Mucosa of rectum (tissue), 2 donors: Measurements from ENCODE around the gene SETD4.

Experiments used
- H3K27ac ChIP-seq, 2 donors: one replicate each; pipeline ENCODE4 v1.7.0; 2013; ENCODE audit warnings: inconsistent platforms in 2 of 2, low read depth in 2 of 2, low read length in 2 of 2
- H3K27me3 ChIP-seq, 2 donors: one replicate each; pipeline ENCODE4 v1.7.0; 2013; ENCODE audit warnings: low read length in 2 of 2; ENCODE audit not compliant: control insufficient read depth in 2 of 2, insufficient read depth in 2 of 2
- H3K36me3 ChIP-seq, 2 donors: one replicate each; pipeline ENCODE4 v1.7.0; 2013; ENCODE audit warnings: low read length in 2 of 2; ENCODE audit not compliant: control insufficient read depth in 2 of 2, insufficient read depth in 2 of 2
- H3K4me1 ChIP-seq, 2 donors: one replicate each; pipeline ENCODE4 v1.7.0; 2013; ENCODE audit warnings: low read length in 2 of 2, mild to moderate bottlenecking in 1 of 2; ENCODE audit not compliant: control insufficient read depth in 2 of 2, insufficient read depth in 2 of 2
- H3K4me3 ChIP-seq, 2 donors: one replicate each; pipeline ENCODE4 v1.7.0; 2013; ENCODE audit warnings: low read length in 2 of 2
- H3K9ac ChIP-seq, 2 donors: one replicate each; pipeline ENCODE4 v1.7.0; 2013; ENCODE audit warnings: low read length in 2 of 2, low read depth in 1 of 2, mild to moderate bottlenecking in 1 of 2
- H3K9me3 ChIP-seq, 2 donors: one replicate each; pipeline ENCODE4 v1.7.0; 2013; ENCODE audit warnings: low read length in 2 of 2; ENCODE audit not compliant: control insufficient read depth in 2 of 2
- donor health status: healthy.
- donor health status: Normal muscosa, but diverticular disease.

The SETD4 gene

GRCh38 chr21:36021251-36021837, 39.0 kb downstream of the SETD4 start:
- no peaks in the 10 kb centered on the region for H3K27me3 ChIP-seq
- no peak overlapping the region for H3K27ac ChIP-seq
- no peaks in the 10 kb centered on the region for H3K9me3 ChIP-seq
- H3K36me3 ChIP-seq, result no peaks in the 10 kb centered on the region
- H3K9ac ChIP-seq, result no peak overlapping the region
- no peaks in the 10 kb centered on the region for H3K4me1 ChIP-seq
- H3K4me3 ChIP-seq, result no peak overlapping the region

GRCh38 chr21:36015045-36015444, 45.3 kb downstream of the SETD4 start:
- Histone ChIP-seq H3K36me3 (no peaks in the 10 kb centered on the region), H3K4me1 (no peaks in the 10 kb centered on the region), H3K9me3 (no peaks in the 10 kb centered on the region), H3K27me3 (no peaks in the 10 kb centered on the region), H3K4me3 (no peak overlapping the region), H3K9ac (no peak overlapping the region), H3K27ac (no peak overlapping the region)

- H3K36me3 ChIP-seq, result no peaks in the 10 kb centered on the region
- H3K9ac ChIP-seq, result no peak overlapping the region
- no peak overlapping the region for H3K4me3 ChIP-seq
- no peak overlapping the region for H3K27ac ChIP-seq
- H3K27me3 ChIP-seq, result no peaks in the 10 kb centered on the region
- H3K9me3 ChIP-seq, result no peaks in the 10 kb centered on the region
- no peaks in the 10 kb centered on the region for H3K4me1 ChIP-seq
Measured at GRCh38 chr21:36010801-36011200, 49.5 kb downstream of the SETD4 start.

GRCh38 chr21:36008505-36008904, 51.8 kb downstream of the SETD4 start:
- Histone ChIP-seq H3K9me3 (no peaks in the 10 kb centered on the region), H3K4me1 (no peaks in the 10 kb centered on the region), H3K9ac (no peak overlapping the region), H3K27ac (no peak overlapping the region), H3K4me3 (no peak overlapping the region), H3K27me3 (peaks cover 0 to 4% of the 10 kb centered on the region in 2 donors), H3K36me3 (no peaks in the 10 kb centered on the region)

- Histone ChIP-seq H3K9me3 (no peaks in the 10 kb centered on the region), H3K36me3 (no peaks in the 10 kb centered on the region), H3K4me3 (peak overlapping the region in 1 of 2 donors; percentile 41), H3K27me3 (peaks cover 0 to 4% of the 10 kb centered on the region in 2 donors), H3K9ac (no peak overlapping the region), H3K27ac (no peak overlapping the region), H3K4me1 (no peaks in the 10 kb centered on the region)
Measured at GRCh38 chr21:36005879-36006400, 54.4 kb downstream of the SETD4 start.

- Histone ChIP-seq H3K9ac (no peak overlapping the region), H3K4me3 (no peak overlapping the region), H3K4me1 (no peaks in the 10 kb centered on the region), H3K27ac (peak overlapping the region in 1 of 2 donors; percentile 17), H3K36me3 (no peaks in the 10 kb centered on the region), H3K9me3 (no peaks in the 10 kb centered on the region), H3K27me3 (peaks cover 0 to 4% of the 10 kb centered on the region in 2 donors)
Measured at GRCh38 chr21:36005018-36005417, 55.3 kb downstream of the SETD4 start.

GRCh38 chr21:36004441-36004840, 55.9 kb downstream of the SETD4 start:
- no peaks in the 10 kb centered on the region for H3K36me3 ChIP-seq
- no peak overlapping the region for H3K4me3 ChIP-seq
- peaks cover 0 to 4% of the 10 kb centered on the region in 2 donors for H3K27me3 ChIP-seq
- H3K9me3 ChIP-seq, result no peaks in the 10 kb centered on the region
- no peak overlapping the region for H3K27ac ChIP-seq
- no peaks in the 10 kb centered on the region for H3K4me1 ChIP-seq
- H3K9ac ChIP-seq, result no peak overlapping the region

- Histone ChIP-seq H3K27me3 (peaks cover 0 to 4% of the 10 kb centered on the region in 2 donors), H3K36me3 (no peaks in the 10 kb centered on the region), H3K27ac (no peak overlapping the region), H3K4me1 (no peaks in the 10 kb centered on the region), H3K4me3 (no peak overlapping the region), H3K9ac (no peak overlapping the region), H3K9me3 (no peaks in the 10 kb centered on the region)
Measured at GRCh38 chr21:36003776-36004175, 56.5 kb downstream of the SETD4 start.

- Histone ChIP-seq H3K9ac (no peak overlapping the region), H3K9me3 (no peaks in the 10 kb centered on the region), H3K4me1 (no peaks in the 10 kb centered on the region), H3K4me3 (no peak overlapping the region), H3K36me3 (no peaks in the 10 kb centered on the region), H3K27ac (no peak overlapping the region), H3K27me3 (peaks cover 0 to 2% of the 10 kb centered on the region in 2 donors)
Measured at GRCh38 chr21:35996217-35996616, 64.1 kb downstream of the SETD4 start.

- no peaks in the 10 kb centered on the region for H3K4me1 ChIP-seq
- H3K36me3 ChIP-seq, result no peaks in the 10 kb centered on the region
- H3K27me3 ChIP-seq, result peaks cover 0 to 2% of the 10 kb centered on the region in 2 donors
- no peaks in the 10 kb centered on the region for H3K9me3 ChIP-seq
- no peak overlapping the region for H3K27ac ChIP-seq
- no peak overlapping the region for H3K4me3 ChIP-seq
- no peak overlapping the region for H3K9ac ChIP-seq
Measured at GRCh38 chr21:35995522-35996088, 64.7 kb downstream of the SETD4 start.
